ENCODE measurements around the gene UGT1A10.

GRCh38 chr2:233819884-233820773 lies 183.9 kb downstream of the UGT1A10 start:
- TF ChIP-seq CTCF (IDR thresholded peaks at IDR 0.05; ENCODE audit: extremely low read depth in 1 of 2, insufficient read depth in 1 of 2, low read depth in 1 of 2, low read length in 2 of 2) = no peak
- no peak for TF ChIP-seq POLR2A (IDR thresholded peaks at IDR 0.05; ENCODE audit: low read depth, low read length)
- TF ChIP-seq MYC (IDR thresholded peaks at IDR 0.05; ENCODE audit: low read depth, low read length) = no peak
- no peak for TF ChIP-seq FOS (IDR thresholded peaks at IDR 0.05; ENCODE audit: borderline replicate concordance, insufficient read depth, low read length)
- no peak for TF ChIP-seq EZH2 (IDR thresholded peaks at IDR 0.05; ENCODE audit: borderline replicate concordance, low read depth, low read length, severe bottlenecking)
- no peak for TF ChIP-seq POLR2AphosphoS5 (IDR thresholded peaks at IDR 0.05; ENCODE audit: insufficient read depth, low read depth, low read length)
- TF ChIP-seq, protein P1, sequence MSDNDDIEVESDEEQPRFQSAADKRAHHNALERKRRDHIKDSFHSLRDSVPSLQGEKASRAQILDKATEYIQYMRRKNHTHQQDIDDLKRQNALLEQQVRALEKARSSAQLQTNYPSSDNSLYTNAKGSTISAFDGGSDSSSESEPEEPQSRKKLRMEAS (IDR thresholded peaks at IDR 0.05; ENCODE audit: insufficient read depth, insufficient read length) = no peak
- TF ChIP-seq GATA2 (IDR thresholded peaks at IDR 0.05; ENCODE audit: insufficient read depth, insufficient read length, low read depth, low read length) = no peak
- no peak for TF ChIP-seq JUN (IDR thresholded peaks at IDR 0.05; ENCODE audit: borderline replicate concordance, insufficient read depth, insufficient read length, low read depth)
